Peyer's patch (tissue), 4 donors: ENCODE results near the gene GPR107.

Experiments
- POLR2A ChIP-seq, 2 donors: fragments of 450-650 bp; IDR thresholded peaks; one replicate each; pipeline ENCODE4 v1.5.1; 2017; ENCODE audit warnings: antibody characterized with exemption in 2 of 2, mild to moderate bottlenecking in 2 of 2, moderate library complexity in 2 of 2
- TF ChIP-seq, protein P1 (sequence below), 6 experiments: fragments of 450-650 bp in 4 of 6; fragments of 200-600 bp in 2 of 6; sonication (generic) in 1 of 6; IDR thresholded peaks; one replicate each; pipeline ENCODE4 v1.5.1; 2017 to 2019; ENCODE audit warnings: antibody characterized with exemption in 6 of 6, mild to moderate bottlenecking in 3 of 6, moderate library complexity in 1 of 6

DNA sequence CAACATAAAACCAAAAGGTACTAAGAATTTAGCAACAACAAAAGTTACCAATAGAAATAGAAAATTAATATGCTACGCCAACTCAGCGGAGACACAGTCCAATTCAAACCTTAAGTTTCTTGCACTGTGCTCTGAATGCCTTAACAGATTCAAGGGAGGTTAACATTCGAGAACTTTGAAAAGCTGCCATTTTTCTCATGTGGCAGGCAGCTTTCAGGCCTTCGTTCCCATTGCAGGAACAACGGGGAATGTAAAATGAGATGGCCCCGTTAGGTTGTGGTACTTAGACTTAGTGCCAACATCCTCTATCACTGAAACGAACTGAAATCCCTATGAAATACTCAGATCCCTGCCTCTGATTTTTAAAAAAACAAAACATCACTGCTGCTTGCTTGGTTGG, 33.1 kb upstream of the GPR107 start:
- TF ChIP-seq, protein P1, sequence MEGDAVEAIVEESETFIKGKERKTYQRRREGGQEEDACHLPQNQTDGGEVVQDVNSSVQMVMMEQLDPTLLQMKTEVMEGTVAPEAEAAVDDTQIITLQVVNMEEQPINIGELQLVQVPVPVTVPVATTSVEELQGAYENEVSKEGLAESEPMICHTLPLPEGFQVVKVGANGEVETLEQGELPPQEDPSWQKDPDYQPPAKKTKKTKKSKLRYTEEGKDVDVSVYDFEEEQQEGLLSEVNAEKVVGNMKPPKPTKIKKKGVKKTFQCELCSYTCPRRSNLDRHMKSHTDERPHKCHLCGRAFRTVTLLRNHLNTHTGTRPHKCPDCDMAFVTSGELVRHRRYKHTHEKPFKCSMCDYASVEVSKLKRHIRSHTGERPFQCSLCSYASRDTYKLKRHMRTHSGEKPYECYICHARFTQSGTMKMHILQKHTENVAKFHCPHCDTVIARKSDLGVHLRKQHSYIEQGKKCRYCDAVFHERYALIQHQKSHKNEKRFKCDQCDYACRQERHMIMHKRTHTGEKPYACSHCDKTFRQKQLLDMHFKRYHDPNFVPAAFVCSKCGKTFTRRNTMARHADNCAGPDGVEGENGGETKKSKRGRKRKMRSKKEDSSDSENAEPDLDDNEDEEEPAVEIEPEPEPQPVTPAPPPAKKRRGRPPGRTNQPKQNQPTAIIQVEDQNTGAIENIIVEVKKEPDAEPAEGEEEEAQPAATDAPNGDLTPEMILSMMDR (IDR thresholded peaks at IDR 0.05) = no peak
- TF ChIP-seq POLR2A (IDR thresholded peaks at IDR 0.05) = no peak
